ENCODE results near the gene SAV1.

SAV1 gene

DNA sequence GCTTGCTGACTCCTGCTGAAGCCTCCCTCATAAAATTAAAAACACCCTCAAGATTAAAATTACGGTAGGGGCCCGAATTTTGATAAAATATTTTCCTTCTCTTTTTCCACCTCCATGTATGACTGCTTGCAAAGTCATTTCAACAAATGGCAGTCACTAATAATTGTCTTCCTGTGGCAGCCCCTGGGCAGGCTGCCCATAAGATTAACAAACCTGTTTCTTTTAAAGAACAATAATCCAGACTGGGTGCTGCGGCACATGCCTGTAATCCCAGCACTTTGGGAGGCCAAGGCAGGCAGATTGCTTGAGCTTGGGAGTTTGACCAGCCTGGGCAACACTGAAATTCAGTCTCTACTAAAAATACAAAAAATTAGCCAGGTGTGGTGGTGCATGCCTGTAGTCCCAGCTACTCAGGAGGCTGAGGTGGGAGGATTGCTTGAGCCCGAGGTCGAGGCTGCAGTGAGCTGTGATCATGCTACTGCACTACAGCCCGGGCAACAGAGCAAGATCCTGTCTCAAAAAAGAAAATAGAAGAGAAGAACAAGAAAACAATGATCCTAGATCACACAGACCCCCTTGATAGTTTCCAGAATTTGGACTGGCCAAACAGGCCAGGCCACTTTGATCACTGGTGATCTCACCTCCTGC lies 8.7 kb downstream of the SAV1 start:
- DNase-seq (ENCODE audit: low spot score), result no peak

DNA sequence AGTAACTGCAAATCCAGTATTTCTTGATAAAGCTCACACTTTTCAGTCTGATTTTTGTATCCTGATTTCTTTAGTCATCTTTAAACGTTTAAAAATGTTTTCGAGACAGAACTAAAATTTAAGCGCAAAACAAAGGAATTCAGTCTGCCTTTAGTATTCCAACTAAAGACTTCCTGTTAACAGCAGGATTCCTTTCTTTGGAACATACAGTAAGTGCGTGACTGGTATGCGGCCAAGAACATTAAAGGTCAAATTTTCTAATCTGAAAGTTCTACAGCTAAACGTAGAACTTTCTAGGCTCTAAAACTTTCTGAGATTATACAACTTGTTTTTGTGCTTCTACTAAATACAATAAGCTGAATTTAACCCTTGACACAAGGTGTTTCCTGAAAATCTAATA lies 9.9 kb downstream of the SAV1 start:
- no peak for DNase-seq (ENCODE audit: low spot score)
- TF ChIP-seq, protein P1, sequence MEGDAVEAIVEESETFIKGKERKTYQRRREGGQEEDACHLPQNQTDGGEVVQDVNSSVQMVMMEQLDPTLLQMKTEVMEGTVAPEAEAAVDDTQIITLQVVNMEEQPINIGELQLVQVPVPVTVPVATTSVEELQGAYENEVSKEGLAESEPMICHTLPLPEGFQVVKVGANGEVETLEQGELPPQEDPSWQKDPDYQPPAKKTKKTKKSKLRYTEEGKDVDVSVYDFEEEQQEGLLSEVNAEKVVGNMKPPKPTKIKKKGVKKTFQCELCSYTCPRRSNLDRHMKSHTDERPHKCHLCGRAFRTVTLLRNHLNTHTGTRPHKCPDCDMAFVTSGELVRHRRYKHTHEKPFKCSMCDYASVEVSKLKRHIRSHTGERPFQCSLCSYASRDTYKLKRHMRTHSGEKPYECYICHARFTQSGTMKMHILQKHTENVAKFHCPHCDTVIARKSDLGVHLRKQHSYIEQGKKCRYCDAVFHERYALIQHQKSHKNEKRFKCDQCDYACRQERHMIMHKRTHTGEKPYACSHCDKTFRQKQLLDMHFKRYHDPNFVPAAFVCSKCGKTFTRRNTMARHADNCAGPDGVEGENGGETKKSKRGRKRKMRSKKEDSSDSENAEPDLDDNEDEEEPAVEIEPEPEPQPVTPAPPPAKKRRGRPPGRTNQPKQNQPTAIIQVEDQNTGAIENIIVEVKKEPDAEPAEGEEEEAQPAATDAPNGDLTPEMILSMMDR (IDR thresholded peaks at IDR 0.05; ENCODE audit: extremely low read depth, missing control alignments), result no peak

More for the DNA sequence above, 8.7 kb downstream of the SAV1 start:
- TF ChIP-seq, protein P1 (IDR thresholded peaks at IDR 0.05; ENCODE audit: extremely low read depth, missing control alignments), result no peak

DNA sequence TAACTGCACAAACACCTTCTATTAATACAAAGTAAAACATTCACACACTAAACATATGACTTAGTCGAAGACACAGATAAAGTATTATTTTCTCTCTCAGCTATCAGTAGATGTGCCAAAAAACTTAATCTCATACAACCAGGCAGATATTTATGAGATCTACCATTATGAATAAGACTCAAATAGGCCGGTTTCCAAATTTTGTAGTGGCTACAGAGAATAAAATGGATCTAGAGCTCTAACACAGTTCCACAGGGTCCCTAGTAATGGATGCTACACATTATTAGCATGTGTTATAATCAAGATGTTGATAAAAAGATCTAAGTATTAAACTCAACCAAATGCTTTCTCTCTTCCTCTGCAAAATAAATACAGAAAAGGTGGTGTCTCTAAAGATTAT lies 10.4 kb downstream of the SAV1 start:
- DNase-seq (ENCODE audit: low spot score), result no peak
- TF ChIP-seq, protein P1 (IDR thresholded peaks at IDR 0.05; ENCODE audit: extremely low read depth, missing control alignments), result no peak

DNA sequence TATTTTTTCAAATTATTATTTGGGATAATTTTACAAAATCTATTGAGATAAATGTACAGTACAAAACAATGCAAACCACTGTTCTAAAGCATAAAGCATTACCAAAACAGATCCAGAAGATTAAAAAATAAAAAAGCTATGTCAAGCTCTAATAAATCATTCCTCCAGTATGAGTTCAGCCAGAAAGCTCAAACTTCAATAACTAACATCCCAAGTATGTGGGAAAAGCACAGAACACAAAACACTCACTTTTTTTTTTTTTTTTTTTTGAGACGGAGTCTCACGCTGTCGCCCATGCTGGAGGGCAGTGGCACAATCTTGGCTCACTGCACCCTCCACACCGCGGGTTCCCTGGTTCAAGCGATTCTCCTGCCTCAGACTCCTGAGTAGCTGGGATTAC lies 11.3 kb downstream of the SAV1 start:
- TF ChIP-seq, protein P1 (IDR thresholded peaks at IDR 0.05; ENCODE audit: extremely low read depth, missing control alignments), result no peak
- DNase-seq (ENCODE audit: low spot score), result no peak

DNA sequence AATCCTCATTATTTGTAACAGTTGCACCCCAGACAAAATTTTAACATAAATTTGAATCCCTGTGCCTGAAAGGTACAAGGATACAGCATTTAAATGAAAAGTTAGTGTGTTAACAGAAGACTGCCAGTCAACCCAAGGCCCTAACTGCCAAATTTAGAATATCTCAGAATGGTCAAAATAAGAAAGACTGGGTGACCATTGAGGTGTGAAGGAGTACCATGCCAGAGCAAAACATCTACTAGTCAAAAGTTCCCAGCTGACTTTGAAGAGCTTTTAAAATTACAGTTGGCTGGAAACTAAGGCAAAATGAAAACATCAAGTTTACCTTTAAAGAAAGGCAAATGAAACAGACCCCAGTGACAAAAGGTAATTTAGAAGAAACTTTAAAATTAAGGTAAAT lies 18.4 kb downstream of the SAV1 start:
- DNase-seq (ENCODE audit: low spot score), result peak; percentile 13
- TF ChIP-seq, protein P1 (IDR thresholded peaks at IDR 0.05; ENCODE audit: extremely low read depth, missing control alignments), result no peak

DNA sequence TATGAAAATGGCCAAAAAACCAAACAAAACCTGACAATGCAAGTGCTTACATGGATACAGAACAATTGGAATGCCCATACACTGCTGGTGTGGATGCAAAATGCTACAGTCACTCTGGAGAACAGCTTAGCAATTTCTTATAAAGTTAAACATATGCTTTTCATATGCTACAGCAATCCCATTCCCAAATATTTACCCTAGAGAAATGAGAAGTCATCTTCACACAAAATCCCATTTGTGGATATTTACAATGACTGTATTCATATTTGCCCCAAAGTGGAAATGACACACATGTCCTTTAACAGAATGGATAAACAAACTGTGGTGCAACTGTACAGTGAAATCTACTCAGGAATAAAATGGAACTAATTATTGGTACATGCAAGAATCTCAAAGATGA lies 20.4 kb downstream of the SAV1 start:
- TF ChIP-seq, protein P1 (IDR thresholded peaks at IDR 0.05; ENCODE audit: extremely low read depth, missing control alignments), result no peak
- DNase-seq (ENCODE audit: low spot score), result no peak

DNA sequence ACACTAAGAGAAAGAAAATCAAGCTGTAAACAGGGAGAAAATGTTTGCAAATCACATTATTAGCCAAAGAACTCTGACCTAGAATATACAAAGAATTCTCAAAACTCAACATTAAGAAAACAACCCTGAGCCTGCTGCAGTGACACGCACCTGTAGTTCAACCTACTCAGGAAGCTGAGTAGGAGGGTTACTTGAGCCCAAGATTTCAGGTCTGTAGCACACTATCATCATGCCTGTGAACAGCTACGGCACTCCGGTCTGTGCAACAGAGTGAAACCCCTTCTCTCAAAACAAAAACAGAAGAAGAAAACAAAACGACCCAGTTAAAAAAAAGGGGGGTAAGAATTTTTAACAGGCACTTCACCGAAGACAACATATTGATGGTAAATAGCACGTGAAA lies 20.8 kb downstream of the SAV1 start:
- TF ChIP-seq, protein P1 (IDR thresholded peaks at IDR 0.05; ENCODE audit: extremely low read depth, missing control alignments), result no peak
- peak; percentile 29 for DNase-seq (ENCODE audit: low spot score)
